ENCODE data around the gene DOCK4.

Gene DOCK4

GRCh38 chr7:111801277-111801676 is 404.9 kb downstream of the DOCK4 start:
- H3K36me3 Mint-ChIP-seq (ENCODE audit: low read depth), result peaks cover 19% of the 10 kb centered on the region
- H3K9me3 Mint-ChIP-seq, result peaks cover 72% of the 10 kb centered on the region
- H3K4me1 Mint-ChIP-seq (ENCODE audit: low read depth), result no peaks in the 10 kb centered on the region
- H3K4me3 Mint-ChIP-seq, result no peak overlapping the region
- H3K27ac Mint-ChIP-seq, result no peak overlapping the region
- no peaks in the 10 kb centered on the region for H3K27me3 Mint-ChIP-seq
- intact Hi-C loops (cut with micrococcal nuclease), result no loop called here

- H3K4me3 Mint-ChIP-seq, result no peak overlapping the region
- intact Hi-C loops (cut with micrococcal nuclease), result no loop called here
- no peaks in the 10 kb centered on the region for H3K27me3 Mint-ChIP-seq
- no peak overlapping the region for H3K27ac Mint-ChIP-seq
- no peaks in the 10 kb centered on the region for H3K4me1 Mint-ChIP-seq (ENCODE audit: low read depth)
- H3K9me3 Mint-ChIP-seq, result peaks cover 88% of the 10 kb centered on the region
- peaks cover 16% of the 10 kb centered on the region for H3K36me3 Mint-ChIP-seq (ENCODE audit: low read depth)
Measured at GRCh38 chr7:111796671-111797070, 409.5 kb downstream of the DOCK4 start.

- Mint-ChIP-seq H3K27ac (no peak overlapping the region), H3K4me1 (ENCODE audit: low read depth) (no peaks in the 10 kb centered on the region), H3K27me3 (no peaks in the 10 kb centered on the region), H3K4me3 (no peak overlapping the region), H3K9me3 (peaks cover 23% of the 10 kb centered on the region), H3K36me3 (ENCODE audit: low read depth) (peaks cover 47% of the 10 kb centered on the region)
- intact Hi-C loops (cut with micrococcal nuclease), result no loop called here
Measured at GRCh38 chr7:111789870-111790269, 416.3 kb downstream of the DOCK4 start.

- Mint-ChIP-seq H3K36me3 (ENCODE audit: low read depth) (peaks cover 50% of the 10 kb centered on the region), H3K4me1 (ENCODE audit: low read depth) (no peaks in the 10 kb centered on the region)
- intact Hi-C loops (cut with micrococcal nuclease), result no loop called here
Measured at GRCh38 chr7:111789048-111789320, 417.2 kb downstream of the DOCK4 start.

GRCh38 chr7:111788286-111789047 is 417.7 kb downstream of the DOCK4 start:
- Mint-ChIP-seq H3K36me3 (ENCODE audit: low read depth) (peaks cover 50% of the 10 kb centered on the region), H3K27ac (no peak overlapping the region), H3K4me1 (ENCODE audit: low read depth) (no peaks in the 10 kb centered on the region), H3K4me3 (no peak overlapping the region), H3K27me3 (no peaks in the 10 kb centered on the region), H3K9me3 (peaks cover 9% of the 10 kb centered on the region)
- intact Hi-C loops (cut with micrococcal nuclease), result no loop called here

More at GRCh38 chr7:111789048-111789320, 417.2 kb downstream of the DOCK4 start:
- Mint-ChIP-seq H3K4me3 (no peak overlapping the region), H3K27ac (no peak overlapping the region), H3K27me3 (no peaks in the 10 kb centered on the region), H3K9me3 (peaks cover 14% of the 10 kb centered on the region)

GRCh38 chr7:111787741-111788140 is 418.5 kb downstream of the DOCK4 start:
- H3K36me3 Mint-ChIP-seq (ENCODE audit: low read depth), result peaks cover 54% of the 10 kb centered on the region
- intact Hi-C loops (cut with micrococcal nuclease), result no loop called here
- no peak overlapping the region for H3K4me3 Mint-ChIP-seq
- no peaks in the 10 kb centered on the region for H3K4me1 Mint-ChIP-seq (ENCODE audit: low read depth)
- no peaks in the 10 kb centered on the region for H3K27me3 Mint-ChIP-seq
- no peak overlapping the region for H3K27ac Mint-ChIP-seq
- H3K9me3 Mint-ChIP-seq, result peaks cover 4% of the 10 kb centered on the region

GRCh38 chr7:111787099-111787498 is 419.1 kb downstream of the DOCK4 start:
- Mint-ChIP-seq H3K4me1 (ENCODE audit: low read depth) (no peaks in the 10 kb centered on the region), H3K9me3 (no peaks in the 10 kb centered on the region)
- intact Hi-C loops (cut with micrococcal nuclease), result no loop called here

GRCh38 chr7:111785076-111785475 is 421.1 kb downstream of the DOCK4 start:
- Mint-ChIP-seq H3K4me3 (no peak overlapping the region), H3K4me1 (ENCODE audit: low read depth) (no peaks in the 10 kb centered on the region), H3K36me3 (ENCODE audit: low read depth) (peaks cover 72% of the 10 kb centered on the region), H3K9me3 (peaks cover 9% of the 10 kb centered on the region), H3K27ac (no peak overlapping the region), H3K27me3 (no peaks in the 10 kb centered on the region)
- intact Hi-C loops (cut with micrococcal nuclease), result no loop called here

More at GRCh38 chr7:111787099-111787498, 419.1 kb downstream of the DOCK4 start:
- no peaks in the 10 kb centered on the region for H3K27me3 Mint-ChIP-seq
- H3K36me3 Mint-ChIP-seq (ENCODE audit: low read depth), result peaks cover 60% of the 10 kb centered on the region
- H3K4me3 Mint-ChIP-seq, result no peak overlapping the region
- no peak overlapping the region for H3K27ac Mint-ChIP-seq

GRCh38 chr7:111784296-111784695 is 421.9 kb downstream of the DOCK4 start:
- Mint-ChIP-seq H3K36me3 (ENCODE audit: low read depth) (peaks cover 72% of the 10 kb centered on the region), H3K27ac (no peak overlapping the region), H3K27me3 (no peaks in the 10 kb centered on the region), H3K4me1 (ENCODE audit: low read depth) (no peaks in the 10 kb centered on the region), H3K9me3 (peaks cover 9% of the 10 kb centered on the region), H3K4me3 (no peak overlapping the region)
- intact Hi-C loops (cut with micrococcal nuclease), result no loop called here

- Mint-ChIP-seq H3K27ac (no peak overlapping the region), H3K4me3 (no peak overlapping the region), H3K36me3 (ENCODE audit: low read depth) (peaks cover 68% of the 10 kb centered on the region), H3K9me3 (peaks cover 9% of the 10 kb centered on the region), H3K27me3 (no peaks in the 10 kb centered on the region), H3K4me1 (ENCODE audit: low read depth) (no peaks in the 10 kb centered on the region)
- intact Hi-C loops (cut with micrococcal nuclease), result no loop called here
Measured at GRCh38 chr7:111783854-111784253, 422.3 kb downstream of the DOCK4 start.

- H3K27ac Mint-ChIP-seq, result no peak overlapping the region
- peaks cover 4% of the 10 kb centered on the region for H3K4me1 Mint-ChIP-seq (ENCODE audit: low read depth)
- H3K4me3 Mint-ChIP-seq, result no peak overlapping the region
- peaks cover 79% of the 10 kb centered on the region for H3K36me3 Mint-ChIP-seq (ENCODE audit: low read depth)
- intact Hi-C loops (cut with micrococcal nuclease), result no loop called here
- H3K9me3 Mint-ChIP-seq, result peaks cover 14% of the 10 kb centered on the region
- H3K27me3 Mint-ChIP-seq, result no peaks in the 10 kb centered on the region
Measured at GRCh38 chr7:111780527-111780926, 425.7 kb downstream of the DOCK4 start.

- no peaks in the 10 kb centered on the region for H3K27me3 Mint-ChIP-seq
- peaks cover 5% of the 10 kb centered on the region for H3K4me1 Mint-ChIP-seq (ENCODE audit: low read depth)
- H3K36me3 Mint-ChIP-seq (ENCODE audit: low read depth), result peaks cover 79% of the 10 kb centered on the region
- no peak overlapping the region for H3K27ac Mint-ChIP-seq
- H3K4me3 Mint-ChIP-seq, result no peak overlapping the region
- intact Hi-C loops (cut with micrococcal nuclease), result no loop called here
- H3K9me3 Mint-ChIP-seq, result peaks cover 10% of the 10 kb centered on the region
Measured at GRCh38 chr7:111775206-111775605, 431.0 kb downstream of the DOCK4 start.

GRCh38 chr7:111772716-111773115 is 433.5 kb downstream of the DOCK4 start:
- Mint-ChIP-seq H3K27me3 (no peaks in the 10 kb centered on the region), H3K27ac (no peak overlapping the region)

GRCh38 chr7:111771638-111772037 is 434.6 kb downstream of the DOCK4 start:
- no peaks in the 10 kb centered on the region for H3K27me3 Mint-ChIP-seq
- intact Hi-C loops (cut with micrococcal nuclease), result no loop called here
- no peak overlapping the region for H3K27ac Mint-ChIP-seq
- H3K9me3 Mint-ChIP-seq, result peaks cover 10% of the 10 kb centered on the region
- H3K36me3 Mint-ChIP-seq (ENCODE audit: low read depth), result peaks cover 87% of the 10 kb centered on the region
- no peak overlapping the region for H3K4me3 Mint-ChIP-seq
- H3K4me1 Mint-ChIP-seq (ENCODE audit: low read depth), result peaks cover 5% of the 10 kb centered on the region

More at GRCh38 chr7:111772716-111773115, 433.5 kb downstream of the DOCK4 start:
- peaks cover 5% of the 10 kb centered on the region for H3K4me1 Mint-ChIP-seq (ENCODE audit: low read depth)
- H3K9me3 Mint-ChIP-seq, result peaks cover 10% of the 10 kb centered on the region
- intact Hi-C loops (cut with micrococcal nuclease), result no loop called here
- H3K36me3 Mint-ChIP-seq (ENCODE audit: low read depth), result peaks cover 88% of the 10 kb centered on the region
- H3K4me3 Mint-ChIP-seq, result no peak overlapping the region

- no peak overlapping the region for H3K4me3 Mint-ChIP-seq
- no peak overlapping the region for H3K27ac Mint-ChIP-seq
- H3K27me3 Mint-ChIP-seq, result no peaks in the 10 kb centered on the region
- peaks cover under 1% of the 10 kb centered on the region for H3K9me3 Mint-ChIP-seq
- no peaks in the 10 kb centered on the region for H3K4me1 Mint-ChIP-seq (ENCODE audit: low read depth)
- peaks cover 79% of the 10 kb centered on the region for H3K36me3 Mint-ChIP-seq (ENCODE audit: low read depth)
- intact Hi-C loops (cut with micrococcal nuclease), result no loop called here
Measured at GRCh38 chr7:111770116-111770515, 436.1 kb downstream of the DOCK4 start.
